ENCODE measurements around the gene MAST2.

Gene MAST2

GRCh38 chr1:45820788-45821187, 17.4 kb downstream of the MAST2 start:
- DNase-seq (ENCODE audit: low read depth): no peak
- in situ Hi-C loops (cut with HindIII; ENCODE audit: low sequenced_read_pairs): no loop called here
- TF ChIP-seq, protein P1, sequence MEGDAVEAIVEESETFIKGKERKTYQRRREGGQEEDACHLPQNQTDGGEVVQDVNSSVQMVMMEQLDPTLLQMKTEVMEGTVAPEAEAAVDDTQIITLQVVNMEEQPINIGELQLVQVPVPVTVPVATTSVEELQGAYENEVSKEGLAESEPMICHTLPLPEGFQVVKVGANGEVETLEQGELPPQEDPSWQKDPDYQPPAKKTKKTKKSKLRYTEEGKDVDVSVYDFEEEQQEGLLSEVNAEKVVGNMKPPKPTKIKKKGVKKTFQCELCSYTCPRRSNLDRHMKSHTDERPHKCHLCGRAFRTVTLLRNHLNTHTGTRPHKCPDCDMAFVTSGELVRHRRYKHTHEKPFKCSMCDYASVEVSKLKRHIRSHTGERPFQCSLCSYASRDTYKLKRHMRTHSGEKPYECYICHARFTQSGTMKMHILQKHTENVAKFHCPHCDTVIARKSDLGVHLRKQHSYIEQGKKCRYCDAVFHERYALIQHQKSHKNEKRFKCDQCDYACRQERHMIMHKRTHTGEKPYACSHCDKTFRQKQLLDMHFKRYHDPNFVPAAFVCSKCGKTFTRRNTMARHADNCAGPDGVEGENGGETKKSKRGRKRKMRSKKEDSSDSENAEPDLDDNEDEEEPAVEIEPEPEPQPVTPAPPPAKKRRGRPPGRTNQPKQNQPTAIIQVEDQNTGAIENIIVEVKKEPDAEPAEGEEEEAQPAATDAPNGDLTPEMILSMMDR (IDR thresholded peaks at IDR 0.05; ENCODE audit: low read depth, low read length, missing control alignments): no peak
- H3K4me3 ChIP-seq (ENCODE audit: low read depth, low read length): no peak overlapping the region

DNA sequence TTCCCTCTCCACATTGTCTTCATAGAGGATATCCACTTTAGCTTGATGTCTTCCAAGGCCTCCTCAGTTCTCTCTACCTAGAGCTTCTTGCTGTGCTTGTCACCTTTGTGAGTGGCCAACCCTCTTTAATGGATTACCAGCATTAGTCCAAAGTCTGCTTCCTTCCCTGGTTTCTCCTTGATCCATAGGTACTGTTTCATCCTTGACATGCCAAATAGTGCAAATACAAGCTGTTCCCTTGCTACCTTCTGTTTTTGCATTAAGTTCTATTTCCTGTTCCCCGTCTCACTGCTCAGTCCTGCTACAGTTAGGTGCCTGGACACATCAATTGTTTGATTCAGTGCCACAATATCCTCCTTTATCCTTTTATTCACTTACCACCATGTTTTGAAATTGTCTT, 19.2 kb downstream of the MAST2 start:
- no peak for DNase-seq (ENCODE audit: low read depth)
- in situ Hi-C loops (cut with HindIII; ENCODE audit: low sequenced_read_pairs): no loop called here
- H3K4me3 ChIP-seq (ENCODE audit: low read depth, low read length): no peak overlapping the region

GRCh38 chr1:45824607-45825006, 21.2 kb downstream of the MAST2 start:
- no peak overlapping the region for H3K4me3 ChIP-seq (ENCODE audit: low read depth, low read length)
- TF ChIP-seq, protein P1 (IDR thresholded peaks at IDR 0.05; ENCODE audit: low read depth, low read length, missing control alignments): no peak
- in situ Hi-C loops (cut with HindIII; ENCODE audit: low sequenced_read_pairs): no loop called here
- DNase-seq (ENCODE audit: low read depth): no peak

More for the DNA sequence above, 19.2 kb downstream of the MAST2 start:
- TF ChIP-seq, protein P1 (IDR thresholded peaks at IDR 0.05; ENCODE audit: low read depth, low read length, missing control alignments): no peak

DNA sequence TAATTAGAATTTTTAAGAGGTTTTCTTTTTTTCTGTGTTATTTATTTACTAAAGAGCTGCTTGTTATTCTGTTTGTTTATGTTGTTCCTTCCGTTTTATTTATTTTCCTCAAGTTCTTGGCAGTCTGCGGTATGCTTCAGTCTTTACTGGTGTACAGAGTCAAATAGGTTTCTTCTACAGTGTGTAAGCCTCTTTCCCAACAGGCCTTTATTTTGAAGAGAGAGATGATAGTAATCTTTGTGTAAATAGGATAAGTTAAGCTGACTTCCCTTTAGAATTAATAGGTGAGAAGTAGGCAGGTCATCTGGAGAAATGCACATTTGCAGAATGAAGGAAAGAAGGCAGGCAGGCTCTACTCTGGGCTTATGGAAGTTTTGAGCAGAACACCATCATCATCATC, 23.8 kb downstream of the MAST2 start:
- no peak for DNase-seq (ENCODE audit: low read depth)
- no peak overlapping the region for H3K4me3 ChIP-seq (ENCODE audit: low read depth, low read length)
- in situ Hi-C loops (cut with HindIII; ENCODE audit: low sequenced_read_pairs): no loop called here
- TF ChIP-seq, protein P1 (IDR thresholded peaks at IDR 0.05; ENCODE audit: low read depth, low read length, missing control alignments): no peak

- in situ Hi-C loops (cut with HindIII; ENCODE audit: low sequenced_read_pairs): no loop called here
- H3K4me3 ChIP-seq (ENCODE audit: low read depth, low read length): no peak overlapping the region
- TF ChIP-seq, protein P1 (IDR thresholded peaks at IDR 0.05; ENCODE audit: low read depth, low read length, missing control alignments): no peak
- no peak for DNase-seq (ENCODE audit: low read depth)
Observed at GRCh38 chr1:45828841-45829240, 25.4 kb downstream of the MAST2 start.

DNA sequence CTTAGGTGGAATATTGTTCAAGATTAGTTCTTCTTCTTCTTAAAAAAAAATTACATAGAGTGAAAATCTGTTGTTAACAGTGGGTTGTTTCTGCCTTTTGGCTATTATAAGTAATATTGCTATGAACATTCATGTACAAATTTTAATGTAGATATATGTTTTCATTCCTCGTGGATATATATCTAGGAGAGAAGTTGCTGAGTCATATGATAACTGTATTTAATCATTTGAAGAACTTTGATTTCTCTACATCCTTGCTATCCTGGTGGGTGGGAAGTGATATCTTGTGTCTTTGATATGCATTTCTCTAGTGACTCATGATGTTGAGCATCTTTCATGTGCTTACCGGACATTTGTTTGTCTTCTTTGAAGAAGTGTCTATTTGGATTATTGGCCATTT, 29.9 kb downstream of the MAST2 start:
- TF ChIP-seq, protein P1 (IDR thresholded peaks at IDR 0.05; ENCODE audit: low read depth, low read length, missing control alignments): no peak
- no peak for DNase-seq (ENCODE audit: low read depth)
- H3K4me3 ChIP-seq (ENCODE audit: low read depth, low read length): no peak overlapping the region
- in situ Hi-C loops (cut with HindIII; ENCODE audit: low sequenced_read_pairs): no loop called here

DNA sequence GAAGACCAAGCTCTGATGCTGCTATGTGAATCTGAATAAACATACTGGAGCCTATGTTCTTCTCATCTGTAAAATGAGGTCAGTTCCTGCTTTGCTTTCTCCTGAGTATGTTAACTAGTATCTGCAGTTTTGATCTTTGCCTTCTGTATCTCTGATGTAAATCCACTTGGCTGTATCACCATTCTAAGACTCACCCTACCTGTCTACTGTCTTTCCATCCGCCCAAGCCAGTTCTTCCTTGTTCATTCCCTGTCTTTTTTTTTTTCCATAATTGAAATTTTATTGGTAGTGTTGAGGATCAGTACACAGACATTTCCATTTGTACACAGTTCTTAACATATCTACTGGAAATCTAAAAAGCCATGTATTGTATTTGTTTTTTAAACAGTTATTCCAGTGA, 31.3 kb downstream of the MAST2 start:
- in situ Hi-C loops (cut with HindIII; ENCODE audit: low sequenced_read_pairs): no loop called here
- TF ChIP-seq, protein P1 (IDR thresholded peaks at IDR 0.05; ENCODE audit: low read depth, low read length, missing control alignments): no peak
- no peak for DNase-seq (ENCODE audit: low read depth)
- H3K4me3 ChIP-seq (ENCODE audit: low read depth, low read length): no peak overlapping the region
